Thyroid gland (tissue), 4 donors: ENCODE data around the gene CRLF1. TPM values are rescaled to one million over a fixed set of nuclear protein-coding genes. Genes with fewer than 3 reads are reported as not detected.

Experiments used
- DNase-seq, 2 donors: peaks; one replicate each; pipeline ENCODE4 v3.0.0-alpha.2; 2019
- H3K27ac ChIP-seq, 3 donors: fragments of 200-600 bp; sonication (generic); 1 replicate in 2 of 3; 2 replicates in 1 of 3; pipeline ENCODE4 v1.5.1; 2016 to 2019; ENCODE audit warnings: mild to moderate bottlenecking in 1 of 3, moderate library complexity in 1 of 3
- H3K27me3 ChIP-seq: fragments of 200-600 bp; sonication (generic); one replicate; pipeline ENCODE4 v1.5.1; 2019
- H3K36me3 ChIP-seq, 2 donors: fragments of 200-600 bp; sonication (generic); one replicate each; pipeline ENCODE4 v1.5.1; 2016 to 2019
- H3K4me1 ChIP-seq, 2 donors: fragments of 200-600 bp; sonication (generic); one replicate each; pipeline ENCODE4 v1.5.1; 2017 to 2019
- H3K4me3 ChIP-seq, 3 donors: fragments of 200-600 bp; sonication (generic); replicated peaks in 1 of 3; 1 replicate in 2 of 3; 2 replicates in 1 of 3; pipeline ENCODE4 v1.5.1; 2016; ENCODE audit warnings: mild to moderate bottlenecking in 1 of 3
- H3K9me3 ChIP-seq: fragments of 200-600 bp; sonication (generic); one replicate; pipeline ENCODE4 v1.5.1; 2017
- POLR2A ChIP-seq, 2 donors: fragments of 450-650 bp; IDR thresholded peaks; one replicate each; pipeline ENCODE4 v1.6.1; 2017; ENCODE audit warnings: antibody characterized with exemption in 2 of 2, mild to moderate bottlenecking in 2 of 2, moderate library complexity in 1 of 2
- WGBS, 2 donors: methylation state at CpG; one replicate each; pipeline ENCODE4 v1.1.5; 2017; 5-methylcytosine and 5-hydroxymethylcytosine counted together
- intact Hi-C: fragments of 100-400 bp; cut with DNase I; formaldehyde crosslinking; loops from one replicate; pipeline ENCODE4 v1.15.1; 2023
- total RNA-seq, 4 donors: library from RNA; depleted of rRNA; stranded (reverse); fragments of >200 nt; gene quantifications; one replicate each; pipeline ENCODE4 v1.2.3, GENCODE V29; 2016
- TF ChIP-seq, protein P1 (sequence below), 6 experiments: fragments of 200-600 bp in 3 of 6; fragments of 450-650 bp in 3 of 6; sonication (generic) in 3 of 6; IDR thresholded peaks; one replicate each; pipeline ENCODE4 v1.5.1; 2016 to 2019; ENCODE audit warnings: antibody characterized with exemption in 6 of 6, mild to moderate bottlenecking in 2 of 6, inconsistent platforms in 1 of 6, moderate library complexity in 1 of 6

The CRLF1 gene
- total RNA-seq, 4 donors from 2014 or later = 87.2 to 140 (median 101) TPM

DNA sequence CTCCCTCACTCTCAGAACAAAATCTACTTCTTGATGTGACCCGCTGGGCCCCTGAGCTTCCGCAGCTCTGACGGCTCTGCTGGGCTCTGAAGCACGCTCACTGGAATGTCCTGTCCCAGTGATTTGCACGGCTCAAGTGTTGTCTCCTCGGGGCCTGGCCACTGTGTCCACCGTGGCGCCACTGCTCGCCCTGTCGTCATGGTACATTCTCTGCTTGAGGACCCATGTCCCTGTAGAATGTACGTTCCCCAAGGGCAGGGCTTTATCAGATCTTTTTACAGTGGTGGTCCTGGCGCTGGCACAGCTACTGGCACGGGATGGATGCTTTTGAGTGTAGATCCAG is 42.3 kb upstream of the CRLF1 start:
- intact Hi-C loops = no loop called here
- TF ChIP-seq, protein P1, sequence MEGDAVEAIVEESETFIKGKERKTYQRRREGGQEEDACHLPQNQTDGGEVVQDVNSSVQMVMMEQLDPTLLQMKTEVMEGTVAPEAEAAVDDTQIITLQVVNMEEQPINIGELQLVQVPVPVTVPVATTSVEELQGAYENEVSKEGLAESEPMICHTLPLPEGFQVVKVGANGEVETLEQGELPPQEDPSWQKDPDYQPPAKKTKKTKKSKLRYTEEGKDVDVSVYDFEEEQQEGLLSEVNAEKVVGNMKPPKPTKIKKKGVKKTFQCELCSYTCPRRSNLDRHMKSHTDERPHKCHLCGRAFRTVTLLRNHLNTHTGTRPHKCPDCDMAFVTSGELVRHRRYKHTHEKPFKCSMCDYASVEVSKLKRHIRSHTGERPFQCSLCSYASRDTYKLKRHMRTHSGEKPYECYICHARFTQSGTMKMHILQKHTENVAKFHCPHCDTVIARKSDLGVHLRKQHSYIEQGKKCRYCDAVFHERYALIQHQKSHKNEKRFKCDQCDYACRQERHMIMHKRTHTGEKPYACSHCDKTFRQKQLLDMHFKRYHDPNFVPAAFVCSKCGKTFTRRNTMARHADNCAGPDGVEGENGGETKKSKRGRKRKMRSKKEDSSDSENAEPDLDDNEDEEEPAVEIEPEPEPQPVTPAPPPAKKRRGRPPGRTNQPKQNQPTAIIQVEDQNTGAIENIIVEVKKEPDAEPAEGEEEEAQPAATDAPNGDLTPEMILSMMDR (IDR thresholded peaks at IDR 0.05) = no peak
- peak in 1 of 2 donors; percentile 67 for TF ChIP-seq POLR2A (IDR thresholded peaks at IDR 0.05)
- Histone ChIP-seq H3K36me3 (no peaks in the 10 kb centered on the region), H3K9me3 (no peaks in the 10 kb centered on the region), H3K4me1 (peaks cover 57 to 89% of the 10 kb centered on the region in 2 donors), H3K27me3 (no peaks in the 10 kb centered on the region), H3K4me3 (no peak overlapping the region), H3K27ac (peak overlapping the region; percentile 95 to 96 (median 96))
- WGBS, 2 donors = 8 to 22% methylated on average over 9 to 13 of the region's 13 CpGs
- DNase-seq = peak; percentile 97

DNA sequence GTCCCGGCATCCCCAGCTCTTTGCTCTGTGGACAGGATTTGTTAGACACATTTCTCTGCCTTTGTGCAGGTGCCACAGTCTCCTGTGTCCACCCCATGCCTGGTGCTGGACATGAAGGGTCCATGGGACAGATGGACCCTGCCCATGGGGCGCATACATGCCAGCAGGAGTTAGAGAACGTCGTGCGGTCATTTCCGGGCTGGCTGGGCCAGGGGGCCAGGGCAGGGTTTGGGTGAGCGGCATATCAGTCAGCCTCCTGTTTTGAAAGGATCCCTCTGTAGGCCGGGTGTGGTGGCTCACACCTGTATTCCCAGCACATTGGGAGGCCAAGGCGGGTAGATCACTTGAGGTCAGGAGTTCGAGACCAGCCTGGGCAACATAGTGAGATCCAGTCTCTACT is 41.2 kb upstream of the CRLF1 start:
- intact Hi-C loops = no loop called here
- peaks cover 57 to 87% of the 10 kb centered on the region in 2 donors for H3K4me1 ChIP-seq
- WGBS, 2 donors = 78 to 81% methylated on average over 1 to 5 of the region's 10 CpGs
- DNase-seq = no peak
- H3K27ac ChIP-seq = peak overlapping the region; percentile 95 to 96 (median 96)
- no peak for TF ChIP-seq POLR2A (IDR thresholded peaks at IDR 0.05)
- TF ChIP-seq, protein P1 (IDR thresholded peaks at IDR 0.05) = no peak
- H3K4me3 ChIP-seq = no peak overlapping the region
- no peaks in the 10 kb centered on the region for H3K9me3 ChIP-seq
- no peaks in the 10 kb centered on the region for H3K27me3 ChIP-seq
- no peaks in the 10 kb centered on the region for H3K36me3 ChIP-seq

DNA sequence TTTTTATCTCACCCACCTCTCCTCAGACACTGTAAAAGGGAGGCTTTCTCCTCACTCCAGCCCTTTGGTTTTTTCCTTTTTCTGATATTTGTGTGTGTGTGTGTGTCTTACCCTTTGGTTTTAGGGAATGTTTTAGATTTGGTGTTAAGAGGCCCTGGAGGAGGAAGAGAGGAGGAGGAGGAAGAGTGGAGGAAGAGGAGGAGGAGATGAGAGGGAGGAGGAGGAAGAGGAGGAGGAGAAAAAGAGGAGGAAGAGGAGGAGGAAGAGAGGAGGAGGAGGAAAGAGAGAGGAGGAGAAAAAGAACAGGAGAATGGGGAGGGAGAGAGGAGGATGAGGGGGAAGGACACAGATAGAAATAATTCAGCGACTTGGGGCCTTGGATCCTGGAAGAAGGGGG is 40.8 kb upstream of the CRLF1 start:
- TF ChIP-seq, protein P1 (IDR thresholded peaks at IDR 0.05) = no peak
- no peak for TF ChIP-seq POLR2A (IDR thresholded peaks at IDR 0.05)
- Histone ChIP-seq H3K27me3 (no peaks in the 10 kb centered on the region), H3K27ac (peak overlapping the region; percentile 95 to 96 (median 96)), H3K4me1 (peaks cover 57 to 83% of the 10 kb centered on the region in 2 donors), H3K4me3 (no peak overlapping the region), H3K36me3 (no peaks in the 10 kb centered on the region), H3K9me3 (no peaks in the 10 kb centered on the region)
- intact Hi-C loops = no loop called here
- DNase-seq = no peak
- WGBS, 2 donors = 75 to 86% methylated on average over 1 of the region's 1 CpG

DNA sequence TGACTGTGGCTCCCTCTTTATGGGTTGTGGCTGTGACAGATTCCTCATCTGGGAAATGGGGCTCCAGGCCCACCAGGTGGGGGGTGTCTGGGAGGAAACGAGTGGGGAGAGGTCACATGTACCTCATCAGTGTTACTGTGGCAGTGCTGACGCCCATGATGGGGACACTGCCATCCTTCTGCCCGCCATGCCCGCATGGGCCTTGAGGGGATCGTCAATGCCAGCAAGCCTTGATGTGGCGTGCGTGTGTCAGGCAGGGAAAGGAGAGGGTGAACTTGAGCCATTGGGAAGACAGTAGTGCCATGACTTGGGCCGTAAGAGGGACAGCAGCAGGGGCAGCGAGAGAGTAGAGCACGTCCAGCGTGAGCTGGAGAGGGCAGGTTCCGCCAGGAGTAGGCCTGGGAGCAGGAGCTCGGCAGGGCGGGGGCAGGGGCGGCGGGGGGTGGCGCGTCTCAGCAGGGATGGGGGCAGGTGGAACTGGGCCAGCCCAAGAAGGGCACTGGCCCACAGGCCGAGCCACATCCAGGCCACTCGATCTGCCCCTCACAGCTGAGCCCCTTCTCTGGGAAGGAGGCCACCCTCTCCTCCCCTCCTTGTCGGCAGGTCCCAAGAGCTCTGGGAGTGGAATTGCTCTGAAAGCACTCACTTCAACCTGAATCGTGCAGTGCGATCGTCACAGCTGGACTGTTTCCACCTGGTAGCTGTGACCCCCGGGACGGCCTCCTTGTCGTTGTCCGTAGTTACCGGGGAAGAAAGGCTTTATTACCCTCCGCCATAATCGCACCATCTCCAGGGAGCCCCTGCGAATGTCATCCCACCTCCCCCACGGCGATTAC is 40.2 kb upstream of the CRLF1 start:
- Histone ChIP-seq H3K9me3 (no peaks in the 10 kb centered on the region), H3K36me3 (no peaks in the 10 kb centered on the region), H3K27ac (peak overlapping the region; percentile 95 to 96 (median 96)), H3K4me1 (peaks cover 57 to 76% of the 10 kb centered on the region in 2 donors), H3K27me3 (no peaks in the 10 kb centered on the region), H3K4me3 (no peak overlapping the region)
- TF ChIP-seq, protein P1 (IDR thresholded peaks at IDR 0.05) = no peak
- peak in 1 of 2 donors; percentile 49 for TF ChIP-seq POLR2A (IDR thresholded peaks at IDR 0.05)
- peak; percentile 94 to 96 for DNase-seq
- intact Hi-C loops = no loop called here
- 44 to 62% methylated on average over 28 to 32 of the region's 34 CpGs for WGBS, 2 donors

DNA sequence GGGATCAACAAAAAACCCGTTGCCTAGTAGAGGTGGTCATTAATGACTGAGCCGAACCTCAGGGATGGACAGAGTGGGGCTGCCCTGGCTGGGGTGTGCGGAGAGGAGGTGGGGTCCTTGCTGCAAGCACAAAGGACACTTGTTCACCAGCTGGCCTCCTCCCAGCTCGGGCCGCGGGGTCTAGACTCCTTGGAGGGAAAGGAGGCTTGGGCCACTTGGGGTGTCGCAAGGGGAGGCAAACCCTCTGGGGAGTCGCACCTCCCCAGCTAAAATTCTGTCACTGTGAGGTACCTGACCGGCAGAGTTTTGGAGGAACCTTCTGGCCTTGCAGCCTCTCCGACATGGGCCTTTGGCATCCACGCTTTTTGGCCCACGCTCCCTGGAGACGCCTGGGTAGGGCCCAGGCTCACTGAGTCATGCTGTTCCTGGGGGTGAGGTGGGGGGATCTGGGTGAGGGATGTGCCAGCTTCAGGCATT is 38.5 kb upstream of the CRLF1 start:
- 74 to 75% methylated on average over 8 to 13 of the region's 13 CpGs for WGBS, 2 donors
- Histone ChIP-seq H3K36me3 (no peaks in the 10 kb centered on the region), H3K4me3 (no peak overlapping the region), H3K27ac (peak overlapping the region; percentile 23 to 96 (median 48)), H3K9me3 (no peaks in the 10 kb centered on the region), H3K4me1 (peaks cover 44 to 60% of the 10 kb centered on the region in 2 donors), H3K27me3 (no peaks in the 10 kb centered on the region)
- DNase-seq = peak; percentile 27 to 45
- intact Hi-C loops = no loop called here
- TF ChIP-seq, protein P1 (IDR thresholded peaks at IDR 0.05) = no peak
- TF ChIP-seq POLR2A (IDR thresholded peaks at IDR 0.05) = no peak
